ENCODE results near the gene CDK13. TPM values are rescaled to one million over a fixed set of nuclear protein-coding genes. Genes with fewer than 3 reads are reported as not detected.

Gene CDK13
- total and polyA plus RNA-seq, 9 of the 15 experiments (the other 6 are each of a cell fraction or from before 2014, with no cell fraction given), result 9.8 to 46.1 (median 32.4) TPM

- TF ChIP-seq ZNF511 (CRISPR knock-in tag; IDR thresholded peaks at IDR 0.05) (peak; percentile 24; the same call in 1 of the 2 replicates), CBX3 (IDR thresholded peaks at IDR 0.05; ENCODE audit: borderline replicate concordance in 1 of 2, low read length in 2 of 2) (peak in 1 of 2 experiments; percentile 82; a peak in 2 of 3 replicates), ZNF407 (IDR thresholded peaks at IDR 0.05; ENCODE audit: low read depth) (0 out of 2 replicates have a peak, but pooled peaks have one; percentile 31), SRF (CRISPR knock-in tag; IDR thresholded peaks at IDR 0.05) (peak in 1 of 2 experiments; percentile 73; a peak in 1 of 4 replicates), ZBTB49 (CRISPR knock-in tag; IDR thresholded peaks at IDR 0.05; ENCODE audit: borderline replicate concordance) (peak; percentile 22; the same call in 1 of the 2 replicates), NR1H2 (CRISPR knock-in tag; IDR thresholded peaks at IDR 0.05) (no peak), ZNF239 (CRISPR knock-in tag; IDR thresholded peaks at IDR 0.05) (no peak), DACH1 (IDR thresholded peaks at IDR 0.05; ENCODE audit: partially characterized antibody) (no peak), RCOR1 (IDR thresholded peaks at IDR 0.05; ENCODE audit: borderline replicate concordance in 1 of 2, low read depth in 2 of 2, low read length in 2 of 2) (peak in 1 of 2 experiments; percentile 53; a peak in 1 of 4 replicates)
- TF ChIP-seq, protein P1, sequence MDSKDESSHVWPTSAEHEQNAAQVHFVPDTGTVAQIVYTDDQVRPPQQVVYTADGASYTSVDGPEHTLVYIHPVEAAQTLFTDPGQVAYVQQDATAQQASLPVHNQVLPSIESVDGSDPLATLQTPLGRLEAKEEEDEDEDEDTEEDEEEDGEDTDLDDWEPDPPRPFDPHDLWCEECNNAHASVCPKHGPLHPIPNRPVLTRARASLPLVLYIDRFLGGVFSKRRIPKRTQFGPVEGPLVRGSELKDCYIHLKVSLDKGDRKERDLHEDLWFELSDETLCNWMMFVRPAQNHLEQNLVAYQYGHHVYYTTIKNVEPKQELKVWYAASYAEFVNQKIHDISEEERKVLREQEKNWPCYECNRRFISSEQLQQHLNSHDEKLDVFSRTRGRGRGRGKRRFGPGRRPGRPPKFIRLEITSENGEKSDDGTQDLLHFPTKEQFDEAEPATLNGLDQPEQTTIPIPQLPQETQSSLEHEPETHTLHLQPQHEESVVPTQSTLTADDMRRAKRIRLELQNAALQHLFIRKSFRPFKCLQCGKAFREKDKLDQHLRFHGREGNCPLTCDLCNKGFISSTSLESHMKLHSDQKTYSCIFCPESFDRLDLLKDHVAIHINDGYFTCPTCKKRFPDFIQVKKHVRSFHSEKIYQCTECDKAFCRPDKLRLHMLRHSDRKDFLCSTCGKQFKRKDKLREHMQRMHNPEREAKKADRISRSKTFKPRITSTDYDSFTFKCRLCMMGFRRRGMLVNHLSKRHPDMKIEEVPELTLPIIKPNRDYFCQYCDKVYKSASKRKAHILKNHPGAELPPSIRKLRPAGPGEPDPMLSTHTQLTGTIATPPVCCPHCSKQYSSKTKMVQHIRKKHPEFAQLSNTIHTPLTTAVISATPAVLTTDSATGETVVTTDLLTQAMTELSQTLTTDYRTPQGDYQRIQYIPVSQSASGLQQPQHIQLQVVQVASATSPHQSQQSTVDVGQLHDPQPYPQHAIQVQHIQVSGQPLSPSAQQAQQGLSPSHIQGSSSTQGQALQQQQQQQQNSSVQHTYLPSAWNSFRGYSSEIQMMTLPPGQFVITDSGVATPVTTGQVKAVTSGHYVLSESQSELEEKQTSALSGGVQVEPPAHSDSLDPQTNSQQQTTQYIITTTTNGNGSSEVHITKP (IDR thresholded peaks at IDR 0.05; ENCODE audit: partially characterized antibody), result peak; percentile 58
These were observed 184.6 kb downstream of the CDK13 start, which contains the start of the genes MPLKIP and SUGCT (continued) for GRCh38 chr7:40134428-40135316.
